HG02610 (cell line): ENCODE results near the gene UGT1A4.

Experiments
- ATAC-seq: cut with Tn5 transposase; IDR thresholded peaks from one replicate; pipeline ENCODE4 v1.9.1; 2021; ENCODE audit warnings: mild to moderate bottlenecking, moderate library complexity; ENCODE audit not compliant: unreplicated experiment

The UGT1A4 gene

GRCh38 chr2:233807966-233808935, 89.7 kb downstream of the UGT1A4 start:
- ATAC-seq: no peak

GRCh38 chr2:233810385-233810784, 91.8 kb downstream of the UGT1A4 start:
- ATAC-seq: no peak

GRCh38 chr2:233811087-233811486, 92.6 kb downstream of the UGT1A4 start:
- ATAC-seq: no peak

- ATAC-seq: no peak
These were observed 93.2 kb downstream of the UGT1A4 start for GRCh38 chr2:233811732-233812131.

- no peak for ATAC-seq
These were observed 94.9 kb downstream of the UGT1A4 start for GRCh38 chr2:233813236-233814055.

- ATAC-seq: no peak
These were observed 95.7 kb downstream of the UGT1A4 start for GRCh38 chr2:233814056-233814835.

GRCh38 chr2:233815861-233816260, 97.3 kb downstream of the UGT1A4 start:
- no peak for ATAC-seq

GRCh38 chr2:233816334-233816733, 97.8 kb downstream of the UGT1A4 start:
- ATAC-seq: no peak

GRCh38 chr2:233816771-233817170, 98.2 kb downstream of the UGT1A4 start:
- ATAC-seq: no peak

- ATAC-seq: no peak
These were observed 98.9 kb downstream of the UGT1A4 start for GRCh38 chr2:233817361-233817911.

GRCh38 chr2:233817995-233818638, 99.6 kb downstream of the UGT1A4 start:
- ATAC-seq: no peak

- no peak for ATAC-seq
These were observed 100.4 kb downstream of the UGT1A4 start for GRCh38 chr2:233818639-233819621.

- ATAC-seq: no peak
These were observed 101.6 kb downstream of the UGT1A4 start for GRCh38 chr2:233819884-233820773.

GRCh38 chr2:233820774-233821105, 102.2 kb downstream of the UGT1A4 start:
- ATAC-seq: no peak

GRCh38 chr2:233821196-233821595, 102.7 kb downstream of the UGT1A4 start:
- no peak for ATAC-seq

- no peak for ATAC-seq
These were observed 103.2 kb downstream of the UGT1A4 start for GRCh38 chr2:233821709-233822100.

GRCh38 chr2:233822101-233822771, 103.7 kb downstream of the UGT1A4 start:
- no peak for ATAC-seq
